Vagina (tissue), 2 donors: Measurements from ENCODE around the gene THAP3. TPM values are rescaled to one million over a fixed set of nuclear protein-coding genes. Genes with fewer than 3 reads are reported as not detected.

Experiments
- DNase-seq, 2 donors: peaks; one replicate each; pipeline ENCODE4 v3.0.0-alpha.2; 2017; ENCODE audit errors: extremely low spot score in 2 of 2
- H3K27ac ChIP-seq: fragments of 200-600 bp; sonication (generic); one replicate; pipeline ENCODE4 v1.5.1; 2019
- H3K27me3 ChIP-seq: fragments of 200-600 bp; sonication (generic); one replicate; pipeline ENCODE4 v1.5.1; 2019
- H3K36me3 ChIP-seq, 2 donors: fragments of 200-600 bp; sonication (generic); one replicate each; pipeline ENCODE4 v1.5.1; 2017 to 2019
- H3K4me1 ChIP-seq: fragments of 200-600 bp; sonication (generic); one replicate; pipeline ENCODE4 v1.5.1; 2019
- H3K4me3 ChIP-seq, 2 donors: fragments of 200-600 bp; sonication (generic); 1 replicate in 1 of 2; 2 replicates in 1 of 2; pipeline ENCODE4 v1.5.1; 2016 to 2019
- H3K9me3 ChIP-seq: fragments of 200-600 bp; sonication (generic); one replicate; pipeline ENCODE4 v1.5.1; 2019
- POLR2A ChIP-seq, 2 donors: fragments of 450-650 bp; IDR thresholded peaks; one replicate each; pipeline ENCODE4 v1.6.1; 2017; ENCODE audit warnings: antibody characterized with exemption in 2 of 2, mild to moderate bottlenecking in 2 of 2, moderate library complexity in 2 of 2
- POLR2AphosphoS5 ChIP-seq, 2 donors: sonication (generic); formaldehyde crosslinking; IDR thresholded peaks; one replicate each; pipeline ENCODE4 v1.9.0; 2017; ENCODE audit warnings: antibody characterized with exemption in 2 of 2, mild to moderate bottlenecking in 2 of 2, low read depth in 1 of 2; ENCODE audit not compliant: insufficient read depth in 1 of 2
- intact Hi-C: fragments of 100-400 bp; cut with DNase I; formaldehyde crosslinking; loops from one replicate; pipeline ENCODE4 v1.15.1; 2023
- total RNA-seq: library from RNA; depleted of rRNA; stranded (reverse); fragments of >200 nt; gene quantifications from one replicate; pipeline ENCODE4 v1.2.3, GENCODE V29; 2016
- TF ChIP-seq, protein P1 (sequence below), 3 experiments: fragments of 450-650 bp in 2 of 3; fragments of 200-600 bp in 1 of 3; sonication (generic) in 1 of 3; IDR thresholded peaks; one replicate each; pipeline ENCODE4 v1.5.1; 2017 to 2019; ENCODE audit warnings: antibody characterized with exemption in 3 of 3, mild to moderate bottlenecking in 2 of 3, moderate library complexity in 2 of 3

The THAP3 gene
- total RNA-seq, 1 donor from 2014 or later, result 29.0 TPM

DNA sequence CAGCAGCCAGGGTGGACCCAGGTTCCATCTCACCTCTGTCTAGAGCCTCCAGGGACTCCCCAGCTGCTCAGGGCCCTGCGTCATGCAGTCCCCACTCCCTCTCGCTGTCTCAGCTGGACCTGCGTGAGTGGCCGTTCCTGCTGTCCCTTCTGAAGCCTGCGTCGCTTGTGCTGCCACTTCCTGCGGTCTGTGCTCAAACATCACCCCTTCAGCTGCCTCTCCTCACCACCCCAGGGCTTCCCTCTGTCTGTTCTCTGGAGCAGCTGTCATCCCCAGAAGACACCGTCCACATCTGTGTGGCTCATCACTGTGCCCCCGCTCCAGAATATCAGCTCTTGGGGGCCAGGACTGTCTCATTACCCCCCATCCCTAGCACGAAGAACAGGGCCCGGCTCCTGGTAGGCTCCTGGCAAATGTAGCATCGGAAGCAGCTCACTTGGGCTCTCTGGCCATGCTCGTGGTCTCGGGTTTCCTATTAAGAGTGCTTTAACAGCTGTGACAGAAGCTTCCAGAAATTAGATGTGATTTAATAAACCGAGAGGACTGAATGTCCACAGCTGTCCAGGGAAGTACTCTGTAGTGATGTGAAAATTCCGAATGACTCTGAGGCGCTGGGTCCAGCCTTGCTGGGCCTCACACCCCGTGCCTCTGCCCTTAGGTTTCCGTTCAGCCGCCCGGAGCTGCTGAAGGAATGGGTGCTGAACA lies 3.3 kb downstream of the THAP3 start:
- Histone ChIP-seq H3K27ac (no peak overlapping the region), H3K27me3 (no peaks in the 10 kb centered on the region), H3K9me3 (no peaks in the 10 kb centered on the region), H3K4me3 (no peak overlapping the region), H3K36me3 (peaks cover 0 to 42% of the 10 kb centered on the region in 2 donors), H3K4me1 (peaks cover 48% of the 10 kb centered on the region)
- intact Hi-C loops, result no loop called here
- TF ChIP-seq POLR2A (IDR thresholded peaks at IDR 0.05), result no peak
- DNase-seq, result no peak

DNA sequence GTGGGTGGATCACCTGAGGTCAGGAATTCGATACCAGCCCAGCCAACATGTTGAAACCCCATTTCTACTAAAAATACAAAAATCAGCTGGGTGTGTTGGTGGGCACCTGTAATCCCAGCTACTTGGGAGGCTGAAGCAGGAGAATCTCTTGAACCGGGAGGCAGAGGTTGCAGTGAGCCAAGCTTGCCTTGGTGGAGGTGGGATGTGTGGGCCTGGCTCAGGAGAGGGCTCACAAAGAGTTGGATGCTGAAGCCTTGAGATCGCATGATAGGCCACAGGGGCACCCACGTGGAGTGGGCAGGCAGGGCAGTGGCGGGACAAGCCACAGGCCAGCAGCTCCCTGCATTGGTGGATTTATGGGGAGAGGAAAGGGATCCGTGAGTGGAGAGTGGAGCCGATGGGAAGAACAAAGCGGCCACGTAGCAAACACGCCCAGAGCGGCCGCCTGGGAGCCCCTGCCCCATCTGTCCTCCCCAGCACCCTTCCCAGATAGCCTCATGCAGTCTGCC lies 4.4 kb downstream of the THAP3 start:
- intact Hi-C loops, result no loop called here
- Histone ChIP-seq H3K4me3 (no peak overlapping the region), H3K36me3 (peaks cover 0 to 51% of the 10 kb centered on the region in 2 donors), H3K27ac (no peak overlapping the region), H3K27me3 (no peaks in the 10 kb centered on the region), H3K4me1 (peaks cover 38% of the 10 kb centered on the region), H3K9me3 (no peaks in the 10 kb centered on the region)
- no peak for DNase-seq
- TF ChIP-seq, protein P1, sequence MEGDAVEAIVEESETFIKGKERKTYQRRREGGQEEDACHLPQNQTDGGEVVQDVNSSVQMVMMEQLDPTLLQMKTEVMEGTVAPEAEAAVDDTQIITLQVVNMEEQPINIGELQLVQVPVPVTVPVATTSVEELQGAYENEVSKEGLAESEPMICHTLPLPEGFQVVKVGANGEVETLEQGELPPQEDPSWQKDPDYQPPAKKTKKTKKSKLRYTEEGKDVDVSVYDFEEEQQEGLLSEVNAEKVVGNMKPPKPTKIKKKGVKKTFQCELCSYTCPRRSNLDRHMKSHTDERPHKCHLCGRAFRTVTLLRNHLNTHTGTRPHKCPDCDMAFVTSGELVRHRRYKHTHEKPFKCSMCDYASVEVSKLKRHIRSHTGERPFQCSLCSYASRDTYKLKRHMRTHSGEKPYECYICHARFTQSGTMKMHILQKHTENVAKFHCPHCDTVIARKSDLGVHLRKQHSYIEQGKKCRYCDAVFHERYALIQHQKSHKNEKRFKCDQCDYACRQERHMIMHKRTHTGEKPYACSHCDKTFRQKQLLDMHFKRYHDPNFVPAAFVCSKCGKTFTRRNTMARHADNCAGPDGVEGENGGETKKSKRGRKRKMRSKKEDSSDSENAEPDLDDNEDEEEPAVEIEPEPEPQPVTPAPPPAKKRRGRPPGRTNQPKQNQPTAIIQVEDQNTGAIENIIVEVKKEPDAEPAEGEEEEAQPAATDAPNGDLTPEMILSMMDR (IDR thresholded peaks at IDR 0.05), result no peak
- TF ChIP-seq POLR2AphosphoS5 (IDR thresholded peaks at IDR 0.05; ENCODE audit: insufficient read depth in 1 of 2, low read depth in 1 of 2), result no peak
- no peak for TF ChIP-seq POLR2A (IDR thresholded peaks at IDR 0.05)

DNA sequence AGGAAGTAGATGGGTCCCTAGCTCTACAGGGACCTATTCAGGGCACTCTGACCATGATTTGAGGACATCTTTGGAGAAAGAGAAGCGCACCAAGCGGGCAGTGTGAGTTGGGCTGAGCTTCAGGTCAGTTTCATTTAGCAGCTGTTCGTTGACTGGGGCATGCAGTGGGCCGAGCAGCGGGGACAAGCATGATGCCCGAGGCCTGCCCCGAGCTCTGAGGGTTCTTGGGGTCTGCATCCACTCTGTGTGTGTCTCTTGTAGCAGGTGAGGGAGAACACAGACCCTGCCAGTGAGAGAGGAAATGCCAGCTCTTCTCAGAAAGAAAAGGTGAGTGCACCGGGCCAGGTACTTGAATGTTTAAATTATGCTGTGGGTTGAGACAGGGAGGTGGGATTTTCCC lies 5.4 kb downstream of the THAP3 start:
- intact Hi-C loops, result no loop called here
- H3K27ac ChIP-seq, result no peak overlapping the region
- H3K9me3 ChIP-seq, result no peaks in the 10 kb centered on the region
- TF ChIP-seq, protein P1 (IDR thresholded peaks at IDR 0.05), result no peak
- TF ChIP-seq POLR2A (IDR thresholded peaks at IDR 0.05), result no peak
- peaks cover 0 to 60% of the 10 kb centered on the region in 2 donors for H3K36me3 ChIP-seq
- H3K4me3 ChIP-seq, result no peak overlapping the region
- peaks cover 30% of the 10 kb centered on the region for H3K4me1 ChIP-seq
- H3K27me3 ChIP-seq, result no peaks in the 10 kb centered on the region
- DNase-seq, result no peak

DNA sequence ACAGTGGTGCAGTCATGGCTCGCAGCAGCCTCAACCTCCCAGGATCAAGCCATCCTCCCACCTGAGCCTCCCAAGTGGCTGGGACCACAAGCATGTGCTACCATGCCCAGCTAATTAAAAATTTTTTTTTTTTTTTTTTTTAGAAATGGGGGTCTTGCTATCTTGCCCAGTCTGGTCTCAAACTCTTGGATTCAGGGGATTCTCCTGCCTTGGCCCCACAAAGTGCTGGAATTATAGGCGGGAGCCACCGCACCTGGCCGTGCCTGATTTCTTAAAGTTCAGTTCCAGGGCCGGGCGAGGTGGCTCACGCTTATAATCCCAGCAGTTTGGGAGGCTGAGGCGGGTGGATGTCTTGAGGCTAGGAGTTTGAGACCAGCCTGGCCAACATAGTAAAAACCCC lies 6.4 kb downstream of the THAP3 start:
- no peaks in the 10 kb centered on the region for H3K27me3 ChIP-seq
- intact Hi-C loops, result no loop called here
- DNase-seq, result no peak
- peaks cover 0 to 70% of the 10 kb centered on the region in 2 donors for H3K36me3 ChIP-seq
- no peak overlapping the region for H3K4me3 ChIP-seq
- H3K27ac ChIP-seq, result no peak overlapping the region
- no peaks in the 10 kb centered on the region for H3K9me3 ChIP-seq
- H3K4me1 ChIP-seq, result peaks cover 26% of the 10 kb centered on the region
- TF ChIP-seq POLR2AphosphoS5 (IDR thresholded peaks at IDR 0.05; ENCODE audit: insufficient read depth in 1 of 2, low read depth in 1 of 2) (no peak), POLR2A (IDR thresholded peaks at IDR 0.05) (no peak)
- TF ChIP-seq, protein P1 (IDR thresholded peaks at IDR 0.05), result no peak

DNA sequence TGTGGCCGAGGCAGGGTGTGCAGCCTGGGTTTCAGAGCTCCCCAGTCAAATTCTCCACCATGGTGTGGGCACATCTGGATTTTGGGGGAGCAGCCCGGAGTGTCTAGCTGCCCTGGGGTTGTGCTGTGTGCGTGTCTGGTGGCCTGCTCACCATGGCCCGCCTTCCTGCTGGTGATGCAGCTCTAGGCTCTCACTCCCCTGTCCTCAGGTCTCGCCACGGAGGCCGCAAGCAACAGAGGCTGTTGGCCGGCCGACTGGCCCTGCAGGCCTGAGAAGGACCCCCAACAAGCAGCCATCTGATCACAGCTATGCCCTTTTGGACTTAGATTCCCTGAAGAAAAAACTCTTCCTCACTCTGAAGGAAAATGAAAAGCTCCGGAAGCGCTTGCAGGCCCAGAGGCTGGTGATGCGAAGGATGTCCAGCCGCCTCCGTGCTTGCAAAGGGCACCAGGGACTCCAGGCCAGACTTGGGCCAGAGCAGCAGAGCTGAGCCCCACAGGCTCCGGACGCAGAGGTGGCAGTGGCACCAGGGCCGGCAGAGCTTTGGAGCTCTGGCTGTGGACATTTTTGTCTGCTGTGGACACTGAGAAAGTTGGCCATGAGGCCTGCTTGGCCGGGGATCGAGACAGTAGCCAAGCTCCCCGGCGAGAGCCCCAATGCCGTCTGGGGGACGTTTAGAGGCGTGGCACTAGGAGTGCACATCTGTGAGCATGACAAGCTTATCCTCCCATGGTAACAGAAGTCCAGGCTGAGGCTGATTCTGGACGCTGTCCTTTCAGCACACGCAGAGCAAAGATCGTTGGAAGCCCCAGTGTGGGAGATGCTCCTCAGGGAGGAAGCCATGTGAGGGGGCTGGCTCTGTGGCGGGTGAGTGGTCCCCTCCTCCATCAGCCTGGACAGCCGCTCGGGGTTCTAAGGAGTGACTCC lies 8.2 kb downstream of the THAP3 start:
- DNase-seq, result no peak

More for the DNA sequence above, 8.2 kb downstream of the THAP3 start:
- Histone ChIP-seq H3K4me1 (peaks cover 15% of the 10 kb centered on the region), H3K36me3 (peaks cover 0 to 87% of the 10 kb centered on the region in 2 donors), H3K27ac (no peak overlapping the region), H3K9me3 (no peaks in the 10 kb centered on the region), H3K27me3 (no peaks in the 10 kb centered on the region), H3K4me3 (no peak overlapping the region)
- TF ChIP-seq, protein P1 (IDR thresholded peaks at IDR 0.05), result no peak
- TF ChIP-seq POLR2AphosphoS5 (IDR thresholded peaks at IDR 0.05; ENCODE audit: insufficient read depth in 1 of 2, low read depth in 1 of 2), result no peak
- no peak for TF ChIP-seq POLR2A (IDR thresholded peaks at IDR 0.05)
- intact Hi-C loops, result no loop called here
